ELR (cell line): ENCODE measurements around the gene PIP5K1A.
A peak's percentile ranks its signal among the peaks of the same experiment; 100 is the strongest.
"Not testable (repeated sequence)": the region's sequence is repeated elsewhere in the genome, so short reads cannot be mapped to it uniquely, and the experiment has no call there.

Experiments
- DNase-seq: peaks from one replicate; pipeline ENCODE4 v3.0.0-alpha.2; 2015; ENCODE audit warnings: low read depth

PIP5K1A gene

GRCh38 chr1:151192047-151192446 lies 6.3 kb upstream of the PIP5K1A start:
- no peak for DNase-seq

- no peak for DNase-seq
Measured at GRCh38 chr1:151193304-151193703, 5.0 kb upstream of the PIP5K1A start.

- DNase-seq = peak; percentile 25
Measured at GRCh38 chr1:151193856-151194255, 4.5 kb upstream of the PIP5K1A start.

- DNase-seq = peak; percentile 99
Measured at GRCh38 chr1:151194894-151195594, 3.3 kb upstream of the PIP5K1A start.

- peak; percentile 95 for DNase-seq
Measured at GRCh38 chr1:151196292-151196800, 2.0 kb upstream of the PIP5K1A start.

- DNase-seq = no peak
Measured at GRCh38 chr1:151197863-151198253, 494 bp upstream of the PIP5K1A start.

GRCh38 chr1:151199873-151200581 lies 1.7 kb downstream of the PIP5K1A start:
- peak; percentile 96 for DNase-seq

- not testable (repeated sequence) for DNase-seq
Measured at GRCh38 chr1:151205381-151205965, 7.1 kb downstream of the PIP5K1A start.

GRCh38 chr1:151210830-151211229 lies 12.5 kb downstream of the PIP5K1A start:
- peak; percentile 64 for DNase-seq

- DNase-seq = no peak
Measured at GRCh38 chr1:151211972-151212705, 13.8 kb downstream of the PIP5K1A start.

GRCh38 chr1:151213560-151213959 lies 15.2 kb downstream of the PIP5K1A start:
- DNase-seq = no peak

- DNase-seq = peak; percentile 38
Measured at GRCh38 chr1:151221616-151222015, 23.3 kb downstream of the PIP5K1A start.

- DNase-seq = no peak
Measured at GRCh38 chr1:151222130-151222529, 23.8 kb downstream of the PIP5K1A start.

- no peak for DNase-seq
Measured at GRCh38 chr1:151235235-151235634, 36.9 kb downstream of the PIP5K1A start.

GRCh38 chr1:151237678-151238466 lies 39.5 kb downstream of the PIP5K1A start:
- DNase-seq = peak; percentile 18

GRCh38 chr1:151238467-151238739 lies 40.1 kb downstream of the PIP5K1A start:
- DNase-seq = peak; percentile 90

GRCh38 chr1:151242442-151242841 lies 44.1 kb downstream of the PIP5K1A start:
- DNase-seq = no peak

- no peak for DNase-seq
Measured at GRCh38 chr1:151243683-151244216, 45.4 kb downstream of the PIP5K1A start.

GRCh38 chr1:151246786-151247185 lies 48.4 kb downstream of the PIP5K1A start:
- no peak for DNase-seq

GRCh38 chr1:151251656-151252470 lies 53.5 kb downstream of the PIP5K1A start:
- peak; percentile 90 for DNase-seq
